ENCODE results near the gene KAT5.
"Not testable (repeated sequence)": the region's sequence is repeated elsewhere in the genome, so short reads cannot be mapped to it uniquely, and the experiment has no call there.

KAT5 gene

GRCh38 chr11:65744026-65744698 is 32.1 kb downstream of the KAT5 start:
- 84% methylated on average over 18 of the region's 18 CpGs for WGBS
- Histone ChIP-seq H3K4me3 (ENCODE audit: low read length) (no peak overlapping the region), H3K27ac (ENCODE audit: low read depth, low read length) (no peak overlapping the region), H3K36me3 (ENCODE audit: insufficient read depth, low read length) (no peaks in the 10 kb centered on the region), H3K27me3 (ENCODE audit: insufficient read depth, low read length) (peaks cover 12% of the 10 kb centered on the region; the same call in 1 of the 2 replicates), H3K9me3 (ENCODE audit: insufficient read depth, low read depth, low read length) (no peaks in the 10 kb centered on the region), H3K9ac (ENCODE audit: low read depth, low read length) (no peak overlapping the region), H3K4me1 (ENCODE audit: insufficient read depth, low read length) (no peaks in the 10 kb centered on the region)

GRCh38 chr11:65744699-65745042 is 32.6 kb downstream of the KAT5 start:
- 88% methylated on average over 8 of the region's 8 CpGs for WGBS
- H3K9me3 ChIP-seq (ENCODE audit: insufficient read depth, low read depth, low read length): no peaks in the 10 kb centered on the region
- peaks cover 17% of the 10 kb centered on the region; the same call in 1 of the 2 replicates for H3K27me3 ChIP-seq (ENCODE audit: insufficient read depth, low read length)
- no peaks in the 10 kb centered on the region for H3K36me3 ChIP-seq (ENCODE audit: insufficient read depth, low read length)
- H3K27ac ChIP-seq (ENCODE audit: low read depth, low read length): no peak overlapping the region
- H3K4me1 ChIP-seq (ENCODE audit: insufficient read depth, low read length): no peaks in the 10 kb centered on the region
- H3K9ac ChIP-seq (ENCODE audit: low read depth, low read length): no peak overlapping the region
- no peak overlapping the region for H3K4me3 ChIP-seq (ENCODE audit: low read length)

- 94% methylated on average over 17 of the region's 17 CpGs for WGBS
- Histone ChIP-seq H3K27me3 (ENCODE audit: insufficient read depth, low read length) (peaks cover 21% of the 10 kb centered on the region), H3K4me1 (ENCODE audit: insufficient read depth, low read length) (no peaks in the 10 kb centered on the region)
Observed at GRCh38 chr11:65745049-65745448, 33.0 kb downstream of the KAT5 start.

GRCh38 chr11:65762169-65762568 is 50.1 kb downstream of the KAT5 start:
- H3K36me3 ChIP-seq (ENCODE audit: insufficient read depth, low read length); H3K4me1 ChIP-seq (ENCODE audit: insufficient read depth, low read length); H3K9ac ChIP-seq (ENCODE audit: low read depth, low read length); H3K4me3 ChIP-seq (ENCODE audit: low read length); H3K27me3 ChIP-seq (ENCODE audit: insufficient read depth, low read length); H3K27ac ChIP-seq (ENCODE audit: low read depth, low read length); H3K9me3 ChIP-seq (ENCODE audit: insufficient read depth, low read depth, low read length): not testable (repeated sequence)
- WGBS: 80% methylated on average over 1 of the region's 5 CpGs

More at GRCh38 chr11:65745049-65745448, 33.0 kb downstream of the KAT5 start:
- no peak overlapping the region for H3K27ac ChIP-seq (ENCODE audit: low read depth, low read length)
- H3K9me3 ChIP-seq (ENCODE audit: insufficient read depth, low read depth, low read length): no peaks in the 10 kb centered on the region
- no peak overlapping the region for H3K9ac ChIP-seq (ENCODE audit: low read depth, low read length)
- H3K4me3 ChIP-seq (ENCODE audit: low read length): no peak overlapping the region
- H3K36me3 ChIP-seq (ENCODE audit: insufficient read depth, low read length): no peaks in the 10 kb centered on the region

- H3K36me3 ChIP-seq (ENCODE audit: insufficient read depth, low read length); H3K4me1 ChIP-seq (ENCODE audit: insufficient read depth, low read length); H3K9me3 ChIP-seq (ENCODE audit: insufficient read depth, low read depth, low read length); H3K27me3 ChIP-seq (ENCODE audit: insufficient read depth, low read length); H3K4me3 ChIP-seq (ENCODE audit: low read length); H3K9ac ChIP-seq (ENCODE audit: low read depth, low read length); H3K27ac ChIP-seq (ENCODE audit: low read depth, low read length): not testable (repeated sequence)
- WGBS: 93% methylated on average over 22 of the region's 29 CpGs
Observed at GRCh38 chr11:65762816-65763215, 50.8 kb downstream of the KAT5 start.

- Histone ChIP-seq H3K4me1 (ENCODE audit: insufficient read depth, low read length) (no peaks in the 10 kb centered on the region), H3K9me3 (ENCODE audit: insufficient read depth, low read depth, low read length) (peaks cover under 1% of the 10 kb centered on the region; the same call in 1 of the 2 replicates), H3K27ac (ENCODE audit: low read depth, low read length) (no peak overlapping the region), H3K4me3 (ENCODE audit: low read length) (no peak overlapping the region), H3K9ac (ENCODE audit: low read depth, low read length) (no peak overlapping the region), H3K27me3 (ENCODE audit: insufficient read depth, low read length) (no peaks in the 10 kb centered on the region; the same call in 1 of the 2 replicates), H3K36me3 (ENCODE audit: insufficient read depth, low read length) (no peaks in the 10 kb centered on the region)
- WGBS: 79% methylated on average over 3 of the region's 5 CpGs
Observed at GRCh38 chr11:65764434-65764833, 52.4 kb downstream of the KAT5 start.

- Histone ChIP-seq H3K9me3 (ENCODE audit: insufficient read depth, low read depth, low read length) (no peaks in the 10 kb centered on the region), H3K4me3 (ENCODE audit: low read length) (no peak overlapping the region), H3K36me3 (ENCODE audit: insufficient read depth, low read length) (no peaks in the 10 kb centered on the region), H3K4me1 (ENCODE audit: insufficient read depth, low read length) (no peaks in the 10 kb centered on the region), H3K9ac (ENCODE audit: low read depth, low read length) (no peak overlapping the region), H3K27ac (ENCODE audit: low read depth, low read length) (no peak overlapping the region), H3K27me3 (ENCODE audit: insufficient read depth, low read length) (no peaks in the 10 kb centered on the region)
- 78% methylated on average over 7 of the region's 7 CpGs for WGBS
Observed at GRCh38 chr11:65766535-65766934, 54.5 kb downstream of the KAT5 start.

- Histone ChIP-seq H3K36me3 (ENCODE audit: insufficient read depth, low read length) (no peaks in the 10 kb centered on the region), H3K4me3 (ENCODE audit: low read length) (no peak overlapping the region), H3K27ac (ENCODE audit: low read depth, low read length) (no peak overlapping the region), H3K27me3 (ENCODE audit: insufficient read depth, low read length) (no peaks in the 10 kb centered on the region), H3K9ac (ENCODE audit: low read depth, low read length) (no peak overlapping the region), H3K9me3 (ENCODE audit: insufficient read depth, low read depth, low read length) (no peaks in the 10 kb centered on the region), H3K4me1 (ENCODE audit: insufficient read depth, low read length) (no peaks in the 10 kb centered on the region)
- WGBS: 84% methylated on average over 10 of the region's 10 CpGs
Observed at GRCh38 chr11:65767406-65767805, 55.4 kb downstream of the KAT5 start.

GRCh38 chr11:65767806-65768205 is 55.8 kb downstream of the KAT5 start:
- H3K4me3 ChIP-seq (ENCODE audit: low read length); H3K27me3 ChIP-seq (ENCODE audit: insufficient read depth, low read length); H3K9ac ChIP-seq (ENCODE audit: low read depth, low read length); H3K9me3 ChIP-seq (ENCODE audit: insufficient read depth, low read depth, low read length); H3K36me3 ChIP-seq (ENCODE audit: insufficient read depth, low read length); H3K27ac ChIP-seq (ENCODE audit: low read depth, low read length); H3K4me1 ChIP-seq (ENCODE audit: insufficient read depth, low read length): not testable (repeated sequence)
- 73% methylated on average over 5 of the region's 5 CpGs for WGBS
